Stimulated activated naive CD8-positive, alpha-beta T cell treated with anti-CD3 and anti-CD28 coated beads, Interleukin-15, Interleukin-2, amounts not matched to agents 100 U/mL and 50 U/mL, for 24 hours (primary cell): ENCODE data around the gene EVX2.
A peak's percentile ranks its signal among the peaks of the same experiment; 100 is the strongest.

Experiments
- ATAC-seq: fragments of 150-1000 bp; cut with Tn5 transposase; one replicate; pipeline ENCODE4 v1.10.0; 2021
- DNase-seq: peaks from one replicate; pipeline ENCODE4 v3.0.0; 2021

The EVX2 gene

DNA sequence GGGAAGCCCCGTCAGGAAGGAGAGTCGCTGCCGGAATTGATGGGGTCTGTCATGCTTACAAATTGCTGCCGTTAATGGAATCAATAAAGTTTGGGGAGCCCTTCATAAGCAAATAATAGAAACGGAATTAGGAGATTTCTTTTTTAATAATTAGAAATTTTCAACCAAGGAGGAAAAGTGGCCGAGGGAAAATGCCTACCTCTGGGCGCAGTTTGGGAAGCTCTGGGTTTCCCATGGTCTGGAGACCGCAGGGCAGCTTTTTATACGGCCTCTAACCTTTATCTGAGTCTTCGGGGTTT lies 1.3 kb downstream of the EVX2 start:
- DNase-seq = no peak
- no peak for ATAC-seq

DNA sequence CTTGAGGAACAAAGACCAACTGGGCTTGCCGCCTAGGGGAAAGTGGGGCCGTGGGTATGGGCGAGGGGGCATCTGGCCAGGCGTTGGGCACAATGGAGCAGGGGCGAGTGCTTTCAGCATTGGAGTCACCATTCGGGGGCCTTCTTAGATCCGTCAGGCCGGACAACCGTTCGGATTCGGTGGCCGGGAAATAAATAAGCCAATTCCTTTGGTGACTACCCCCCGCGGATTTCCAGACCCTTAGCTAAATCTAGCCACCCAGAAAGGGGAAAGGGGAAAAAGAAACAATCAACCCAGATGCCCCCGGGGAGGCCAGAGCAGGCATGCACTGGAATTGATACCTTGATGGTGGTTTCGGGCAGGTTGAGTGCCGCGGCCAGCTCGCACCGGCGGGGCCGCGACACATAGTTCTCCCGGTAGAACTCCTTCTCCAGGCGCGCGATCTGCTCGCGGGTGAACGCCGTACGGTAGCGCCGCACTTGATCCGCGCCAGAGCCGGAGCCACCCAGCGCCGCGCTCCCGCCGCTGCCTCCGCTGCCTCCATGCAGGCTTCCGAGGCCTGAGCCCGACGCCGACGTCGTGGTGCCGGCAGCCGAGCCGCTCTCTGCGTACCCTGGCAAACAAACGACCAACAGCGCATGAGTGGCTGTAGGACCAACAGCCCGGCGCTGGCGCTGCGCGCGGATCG lies 1.8 kb downstream of the EVX2 start:
- ATAC-seq (no peak), DNase-seq (no peak)

DNA sequence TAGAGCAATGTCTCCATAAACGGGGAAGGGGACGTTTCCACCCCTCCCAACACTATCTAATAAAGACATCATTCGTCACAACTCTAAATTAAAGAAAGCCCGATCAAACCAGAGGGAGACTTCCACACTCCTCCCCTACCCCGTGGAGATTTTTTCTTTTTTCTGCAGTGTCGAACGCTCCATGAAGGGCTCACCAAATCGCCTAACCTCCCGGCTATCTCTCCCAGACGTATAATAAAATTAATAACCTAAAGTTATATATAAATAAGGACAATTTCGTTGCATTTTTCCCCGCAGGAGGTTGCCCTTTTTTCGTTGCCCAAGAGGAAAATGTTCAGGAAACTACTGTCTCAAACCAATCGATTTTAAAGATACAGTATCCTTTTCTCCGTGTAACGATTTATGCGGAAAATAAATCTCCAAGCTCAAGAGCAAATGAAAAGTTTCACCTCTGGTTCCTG lies 2.4 kb downstream of the EVX2 start:
- no peak for ATAC-seq
- no peak for DNase-seq

DNA sequence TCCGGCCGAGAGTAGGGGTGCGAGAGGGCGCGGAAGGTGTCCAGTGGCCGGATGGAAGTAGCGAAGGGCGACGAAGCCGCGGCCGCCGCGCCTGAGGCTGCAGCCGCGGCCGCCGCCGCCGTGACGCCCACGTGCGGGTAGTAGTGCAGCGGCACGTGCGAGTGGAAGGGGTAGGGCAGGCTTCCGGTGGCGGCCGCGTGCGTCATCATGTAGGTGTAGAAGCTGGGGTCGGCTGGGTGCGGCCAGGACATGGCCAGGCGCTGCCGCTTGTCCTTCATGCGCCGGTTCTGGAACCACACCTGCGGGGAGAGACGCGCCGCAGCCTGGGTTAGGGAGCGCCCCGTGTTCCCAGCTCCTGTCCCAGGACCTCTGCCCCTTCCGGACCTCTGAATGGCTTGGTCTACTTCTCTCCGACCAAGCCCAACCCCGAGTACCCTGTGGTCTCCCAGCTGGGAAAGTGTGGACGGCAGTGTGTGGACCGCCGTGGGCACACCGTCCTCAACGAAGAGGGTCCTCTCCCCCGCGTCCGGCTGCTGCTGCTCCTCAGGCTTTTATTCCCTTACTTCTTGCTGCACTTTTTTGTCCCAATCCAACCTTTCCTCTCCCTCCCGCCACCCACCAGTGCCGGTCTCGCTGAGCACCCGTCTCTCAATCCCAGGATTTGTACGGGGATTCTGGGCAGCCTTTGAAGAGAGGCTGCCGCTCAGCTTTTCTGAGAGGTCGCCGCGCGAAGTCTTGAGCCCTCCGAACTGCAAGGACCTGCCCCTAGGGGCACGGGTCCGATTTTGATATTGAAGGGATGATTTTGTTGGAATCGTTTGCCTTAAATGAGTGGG lies 3.0 kb downstream of the EVX2 start:
- DNase-seq (no peak), ATAC-seq (no peak)

DNA sequence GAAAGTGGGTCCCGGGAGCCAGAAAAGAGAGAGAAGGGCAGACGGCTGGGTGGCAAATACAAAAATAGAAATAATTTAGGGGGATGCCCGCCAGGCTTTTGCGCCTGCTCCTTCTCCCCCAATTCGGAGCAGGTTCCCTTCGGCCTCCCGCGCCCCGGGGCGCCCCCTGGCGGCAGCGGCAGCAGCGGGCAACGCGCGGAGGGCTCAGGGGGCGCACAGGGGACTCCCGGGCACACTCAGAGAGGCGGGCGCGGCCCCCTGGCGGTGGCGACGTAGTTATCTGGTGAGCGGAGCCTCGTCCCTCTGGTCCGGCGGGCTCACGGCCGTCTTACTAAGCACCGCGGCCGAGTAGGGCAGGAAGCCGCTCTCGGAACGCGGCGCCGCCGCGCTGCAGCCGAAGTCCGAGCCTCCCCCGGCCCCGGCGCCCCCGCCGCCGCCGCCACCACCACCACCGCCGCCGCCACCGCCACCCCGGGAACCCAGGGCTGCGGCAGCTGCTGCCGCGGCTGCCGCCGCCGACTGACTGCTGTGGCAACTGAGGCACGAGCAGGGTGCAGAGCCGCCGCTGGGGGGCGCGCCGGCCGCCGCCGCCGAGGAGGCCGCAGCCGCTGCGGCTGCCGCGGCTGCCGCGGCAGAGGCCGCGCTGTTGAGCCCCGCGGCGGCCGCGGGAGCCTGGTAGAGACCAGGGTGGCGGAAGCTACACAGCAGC lies 3.8 kb downstream of the EVX2 start:
- peak; percentile 49 for ATAC-seq

DNA sequence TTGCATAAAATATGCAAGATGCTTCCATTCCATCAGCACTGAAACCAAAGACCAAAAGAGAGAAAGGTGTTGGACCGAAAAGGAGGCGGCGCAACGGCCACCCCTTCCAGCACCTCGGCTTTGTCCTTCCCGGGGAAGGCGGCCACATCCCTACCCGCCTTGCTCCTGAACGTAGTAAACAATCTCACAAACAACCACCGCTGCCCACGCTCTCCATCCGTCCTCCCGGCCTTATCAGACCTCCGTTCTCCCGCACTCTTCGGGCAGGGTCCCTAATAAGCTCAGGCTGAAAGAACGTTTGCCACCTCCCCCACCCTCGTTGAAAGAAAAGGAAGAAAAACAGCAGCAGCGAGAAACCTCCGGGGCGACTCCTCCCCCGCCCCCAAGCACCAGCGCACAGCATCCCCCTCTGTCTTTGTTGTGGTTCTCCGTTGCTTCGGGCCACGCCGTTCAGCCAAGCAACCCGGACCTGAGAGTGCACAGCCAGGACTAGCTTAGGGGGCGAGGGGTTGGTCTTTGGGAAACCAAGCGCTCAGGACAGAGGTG lies 4.4 kb downstream of the EVX2 start:
- DNase-seq = no peak

More for the DNA sequence above, 3.8 kb downstream of the EVX2 start:
- peak; percentile 54 for DNase-seq

DNA sequence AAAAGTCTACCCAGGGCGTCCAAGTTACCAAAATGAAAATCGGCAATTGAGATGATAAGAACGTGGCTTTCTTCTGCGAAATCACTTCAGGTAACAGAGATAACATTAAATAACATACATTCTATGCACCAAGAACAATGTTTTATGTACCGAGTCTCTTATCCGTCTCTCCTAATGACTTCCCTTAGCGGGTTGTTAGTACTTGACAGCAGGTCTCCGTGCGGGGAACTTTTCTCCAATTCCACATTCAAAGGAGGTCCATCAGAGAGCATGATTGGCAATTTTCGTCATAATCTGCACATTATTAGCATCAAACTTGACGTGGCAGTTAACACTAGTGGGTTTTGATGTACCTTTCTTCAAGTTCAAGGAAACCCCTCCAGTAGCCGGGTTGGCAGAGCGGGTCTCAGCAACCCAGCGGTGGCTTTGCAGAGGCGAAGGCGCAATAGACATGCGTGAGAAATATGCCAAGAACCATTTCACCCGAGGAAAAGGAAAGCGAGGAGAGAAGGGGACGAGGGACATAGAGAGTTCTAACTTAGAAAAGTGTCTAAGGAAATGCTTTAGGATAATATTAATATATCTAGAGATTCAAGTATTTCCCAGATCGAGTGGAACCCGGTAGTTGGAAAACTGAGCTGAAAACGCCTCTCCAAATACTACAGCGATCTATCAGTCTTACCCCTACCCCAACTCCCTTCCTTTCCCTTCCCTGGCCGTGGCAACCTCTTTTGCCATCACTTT lies 5.0 kb downstream of the EVX2 start:
- DNase-seq (no peak), ATAC-seq (no peak)

More for the DNA sequence above, 4.4 kb downstream of the EVX2 start:
- no peak for ATAC-seq

DNA sequence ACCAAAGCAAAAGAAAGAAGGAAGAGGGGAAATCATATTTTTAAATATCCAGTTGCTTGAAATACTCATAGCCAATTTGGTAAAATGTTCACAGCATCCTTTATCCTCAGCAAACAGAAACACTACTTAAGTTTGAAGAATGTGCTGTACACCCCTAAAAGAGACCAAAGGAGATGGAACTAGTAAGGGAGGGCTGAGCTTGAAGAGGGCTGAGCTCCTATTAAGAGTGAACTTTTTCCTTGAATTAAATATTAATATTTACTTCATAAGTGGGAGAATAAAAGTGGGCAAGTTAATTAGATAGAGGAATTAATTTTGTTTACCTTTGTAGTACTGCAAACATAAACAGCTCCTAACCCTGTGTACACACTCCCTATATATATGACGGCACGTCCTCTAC lies 7.0 kb downstream of the EVX2 start:
- DNase-seq = no peak
- no peak for ATAC-seq

DNA sequence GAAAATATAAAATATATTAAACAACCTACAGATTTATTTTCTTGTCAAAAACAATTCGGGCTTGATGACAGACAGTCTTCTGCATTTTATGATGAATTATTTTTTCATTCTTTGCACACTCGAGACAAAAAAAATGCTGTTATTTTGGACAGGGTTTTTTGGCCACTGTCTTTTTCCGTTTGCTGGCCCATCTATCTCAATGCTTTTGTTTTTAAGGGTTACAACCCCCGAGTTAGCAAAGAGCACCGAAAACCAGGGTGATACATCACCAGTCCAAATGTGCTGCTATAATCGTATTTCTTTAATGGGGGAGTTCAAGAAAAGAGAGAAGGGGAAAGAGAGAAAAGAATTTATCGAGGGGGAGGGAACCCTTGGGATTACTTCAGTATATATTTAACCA lies 7.7 kb downstream of the EVX2 start:
- no peak for ATAC-seq
- no peak for DNase-seq

DNA sequence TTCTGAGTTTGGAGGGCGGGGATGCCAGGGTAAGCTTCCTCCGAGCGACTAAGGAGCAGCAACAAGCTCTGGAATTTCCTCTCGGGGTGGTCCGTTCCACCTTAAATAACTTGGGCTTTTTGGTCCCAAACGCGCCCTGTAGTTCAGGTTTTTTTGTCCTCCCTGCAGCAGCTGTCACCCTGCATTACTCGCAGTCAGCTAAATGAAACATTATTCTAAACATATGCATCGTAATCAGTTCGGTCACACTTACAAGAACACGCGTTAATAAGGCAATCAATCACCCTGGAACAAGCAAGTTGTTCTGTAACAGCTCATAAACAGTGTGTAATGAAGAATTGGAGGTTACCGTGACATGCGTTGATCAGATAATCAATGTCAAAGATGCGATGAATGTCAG lies 8.3 kb downstream of the EVX2 start:
- ATAC-seq (no peak), DNase-seq (no peak)

DNA sequence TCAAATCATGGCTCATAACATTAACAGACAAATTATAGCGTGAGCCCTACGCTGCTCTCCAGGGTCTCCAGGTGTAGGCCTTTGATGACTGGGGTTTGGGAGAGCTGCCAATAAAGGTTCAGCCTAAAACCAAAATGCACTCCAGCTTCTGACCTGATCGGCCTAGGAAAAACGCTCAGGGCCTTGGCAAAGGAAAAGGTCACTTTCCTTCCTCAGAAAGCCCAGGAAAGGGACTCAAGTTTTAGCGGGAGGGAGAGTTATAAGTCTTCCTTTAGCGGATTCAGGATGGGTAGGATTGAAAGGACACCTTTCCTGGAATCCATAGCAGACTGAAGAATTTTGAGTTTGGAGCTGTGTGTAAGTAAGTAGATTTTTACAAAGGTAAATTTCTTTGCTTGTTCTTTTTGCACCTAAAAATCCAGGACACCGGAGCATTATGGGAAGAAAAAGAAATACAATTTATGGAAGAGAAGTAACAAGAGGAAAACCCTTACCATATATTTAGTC lies 8.8 kb downstream of the EVX2 start:
- no peak for DNase-seq
- ATAC-seq = no peak

DNA sequence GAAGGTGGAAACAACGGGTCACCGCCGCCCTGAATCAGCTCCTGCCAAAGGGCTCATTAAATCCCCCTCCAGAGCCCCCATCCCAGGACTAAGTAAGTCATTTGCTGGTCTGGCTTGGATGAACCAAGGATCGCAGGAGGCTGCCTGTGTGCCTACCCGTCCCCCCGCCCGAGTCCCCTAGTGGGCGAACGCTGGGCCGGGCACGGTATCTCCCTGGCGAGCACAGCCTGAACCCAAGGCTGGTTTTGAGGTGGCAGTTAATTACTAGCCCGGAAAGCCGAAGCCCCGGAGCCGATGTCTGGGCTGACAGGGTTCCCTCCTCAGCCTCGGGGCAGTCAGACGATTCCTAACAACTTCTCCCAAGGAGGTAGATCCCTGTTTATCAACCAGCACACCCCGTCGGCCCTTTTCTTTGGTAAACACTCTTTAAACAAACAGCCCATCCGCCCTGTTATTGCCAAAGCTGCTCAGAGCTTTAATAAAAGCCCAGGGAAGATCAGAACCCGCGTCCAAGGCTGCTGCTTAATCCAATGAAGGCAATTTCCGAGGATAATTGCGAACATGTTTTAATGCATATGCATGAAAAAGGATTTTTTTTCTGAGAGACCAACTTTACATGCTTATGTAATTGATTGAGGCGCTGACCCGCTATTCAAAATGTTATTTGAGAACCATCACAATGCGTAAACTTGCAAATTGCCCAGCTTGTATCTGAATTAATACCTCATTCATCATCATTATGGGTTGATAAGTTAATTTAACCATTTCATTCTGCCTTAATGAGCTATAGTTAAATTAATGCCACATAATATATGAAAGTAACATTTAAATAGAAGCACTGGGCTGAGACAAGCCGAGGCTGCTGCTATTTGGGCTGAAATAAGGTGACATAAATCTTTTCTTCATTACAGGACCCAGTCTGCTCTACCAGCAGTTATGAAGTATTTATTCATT lies 10.5 kb downstream of the EVX2 start:
- DNase-seq (no peak), ATAC-seq (no peak)

DNA sequence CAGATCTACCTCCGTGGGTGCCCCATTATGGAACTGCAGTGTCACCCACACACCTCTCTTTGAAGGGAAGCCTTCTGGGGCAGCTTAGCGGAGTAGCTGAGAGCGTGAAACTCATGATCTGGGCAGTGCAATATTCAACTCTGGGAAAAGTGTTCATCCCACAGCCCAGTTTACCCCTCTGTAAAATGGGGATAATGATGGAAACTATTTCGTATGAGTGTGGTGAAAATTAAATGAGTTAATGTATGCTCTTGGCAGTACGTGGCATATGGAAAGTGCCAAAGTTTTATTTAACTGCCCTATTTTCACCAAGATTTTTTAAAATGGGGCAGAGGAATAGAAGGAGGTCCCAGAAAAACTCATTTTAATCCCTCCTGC lies 11.5 kb downstream of the EVX2 start:
- DNase-seq (no peak), ATAC-seq (no peak)

DNA sequence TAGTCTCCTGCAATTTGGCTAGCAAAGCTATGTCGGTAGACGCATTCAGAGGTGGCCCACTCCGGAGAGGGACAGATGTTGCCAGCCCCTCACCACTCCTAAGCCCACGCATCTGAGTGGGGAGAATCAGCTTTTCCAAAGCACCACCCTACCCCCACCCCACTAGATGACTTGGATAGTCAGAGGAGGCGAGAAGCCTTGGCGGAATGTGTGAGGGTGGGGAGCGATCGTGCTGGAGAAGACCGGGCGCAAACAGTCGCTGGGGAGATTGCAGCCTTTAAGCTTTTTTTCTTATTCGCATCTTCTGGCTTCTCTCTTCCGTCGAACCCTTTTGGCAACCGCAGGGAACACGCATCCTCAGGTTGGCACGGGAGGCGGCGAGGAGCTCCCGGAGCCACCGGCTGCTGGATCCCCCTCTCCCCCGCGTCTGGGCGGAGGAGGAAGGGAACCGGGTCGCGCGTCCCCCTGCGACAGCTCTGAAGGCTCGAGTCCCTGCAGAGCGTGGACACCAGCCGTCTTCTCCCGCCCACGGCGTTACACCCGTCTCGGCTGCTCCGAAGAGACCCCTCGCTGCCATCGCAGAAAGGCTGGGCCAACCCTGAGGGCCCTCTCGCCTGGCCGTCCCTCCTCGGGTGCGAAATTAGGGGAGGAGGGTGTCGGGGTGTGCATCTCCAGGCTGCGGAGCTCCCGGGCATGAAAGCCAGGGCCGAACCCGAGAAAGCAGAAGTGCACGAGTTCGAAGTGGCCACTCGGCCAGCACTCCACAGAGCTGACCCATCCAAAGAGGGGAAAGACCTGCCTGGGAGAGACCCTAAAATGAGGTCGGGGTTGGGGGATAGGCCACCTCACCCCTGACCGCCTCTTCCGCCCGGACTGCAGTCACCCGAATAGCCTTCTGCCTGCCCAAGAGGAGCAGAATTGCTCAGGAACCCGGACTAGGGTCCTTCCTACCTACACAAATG lies 12.2 kb downstream of the EVX2 start:
- no peak for DNase-seq
- ATAC-seq = no peak

DNA sequence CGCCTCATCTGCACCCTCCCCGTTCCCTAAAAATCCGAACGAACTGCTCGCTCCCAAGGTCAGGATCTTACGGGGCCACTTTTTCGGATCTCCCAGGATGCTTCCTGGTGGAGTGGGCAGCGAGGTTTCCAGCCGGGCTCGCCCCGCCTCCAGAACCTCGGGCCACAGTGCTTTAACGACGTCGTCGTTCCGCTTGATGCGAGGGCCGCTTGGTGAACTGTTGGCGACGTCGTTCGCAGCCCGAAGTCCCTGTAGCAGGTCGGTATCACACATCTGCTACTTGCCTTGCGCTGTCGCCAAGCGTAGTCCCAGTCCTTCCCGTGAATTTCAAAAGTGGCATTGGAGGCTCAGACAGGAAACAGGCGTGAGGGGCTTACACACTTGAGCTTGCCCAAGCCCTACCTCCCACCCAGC lies 15.3 kb downstream of the EVX2 start:
- DNase-seq (no peak), ATAC-seq (no peak)

DNA sequence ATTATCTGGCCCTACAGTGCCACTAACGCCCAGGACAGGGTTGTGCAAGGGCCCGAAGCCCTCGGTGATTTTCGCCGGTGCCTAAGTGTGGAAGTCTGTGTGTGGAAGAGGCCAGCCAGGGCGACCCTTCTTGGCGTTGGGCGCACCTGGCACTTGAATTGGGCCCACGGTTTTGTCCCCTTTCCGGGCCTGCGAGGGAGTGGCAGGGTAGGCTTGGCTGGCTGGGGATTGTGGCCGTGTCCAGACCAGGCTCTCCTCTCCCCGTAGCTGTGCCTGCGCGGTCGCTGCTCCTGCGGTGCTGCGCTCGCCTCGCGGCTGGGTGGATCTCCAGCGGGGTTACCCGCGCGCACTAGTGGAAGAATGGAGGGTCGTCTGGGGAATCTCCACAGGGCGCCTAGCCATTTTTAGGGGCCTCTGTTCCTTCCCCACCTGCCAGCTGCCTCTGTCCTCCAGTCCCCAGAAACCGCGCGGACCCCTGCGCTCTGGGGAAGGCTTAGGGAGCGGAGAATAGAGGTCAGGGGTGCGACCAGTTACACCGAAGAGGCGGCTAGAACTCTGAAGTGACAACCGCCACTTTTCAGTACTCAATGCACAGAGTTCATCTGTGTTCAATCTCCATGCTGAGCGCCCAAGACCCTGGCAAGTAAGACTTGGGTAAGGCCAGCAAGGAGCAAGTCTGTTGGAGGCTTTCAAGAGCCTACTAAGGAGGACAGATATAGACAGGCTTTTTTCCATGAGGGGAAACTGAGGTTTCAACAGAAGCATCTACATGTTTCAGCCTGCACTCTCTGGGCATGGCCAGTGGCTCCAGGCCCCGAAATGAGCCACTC lies 16.0 kb downstream of the EVX2 start:
- no peak for DNase-seq
- ATAC-seq = no peak

DNA sequence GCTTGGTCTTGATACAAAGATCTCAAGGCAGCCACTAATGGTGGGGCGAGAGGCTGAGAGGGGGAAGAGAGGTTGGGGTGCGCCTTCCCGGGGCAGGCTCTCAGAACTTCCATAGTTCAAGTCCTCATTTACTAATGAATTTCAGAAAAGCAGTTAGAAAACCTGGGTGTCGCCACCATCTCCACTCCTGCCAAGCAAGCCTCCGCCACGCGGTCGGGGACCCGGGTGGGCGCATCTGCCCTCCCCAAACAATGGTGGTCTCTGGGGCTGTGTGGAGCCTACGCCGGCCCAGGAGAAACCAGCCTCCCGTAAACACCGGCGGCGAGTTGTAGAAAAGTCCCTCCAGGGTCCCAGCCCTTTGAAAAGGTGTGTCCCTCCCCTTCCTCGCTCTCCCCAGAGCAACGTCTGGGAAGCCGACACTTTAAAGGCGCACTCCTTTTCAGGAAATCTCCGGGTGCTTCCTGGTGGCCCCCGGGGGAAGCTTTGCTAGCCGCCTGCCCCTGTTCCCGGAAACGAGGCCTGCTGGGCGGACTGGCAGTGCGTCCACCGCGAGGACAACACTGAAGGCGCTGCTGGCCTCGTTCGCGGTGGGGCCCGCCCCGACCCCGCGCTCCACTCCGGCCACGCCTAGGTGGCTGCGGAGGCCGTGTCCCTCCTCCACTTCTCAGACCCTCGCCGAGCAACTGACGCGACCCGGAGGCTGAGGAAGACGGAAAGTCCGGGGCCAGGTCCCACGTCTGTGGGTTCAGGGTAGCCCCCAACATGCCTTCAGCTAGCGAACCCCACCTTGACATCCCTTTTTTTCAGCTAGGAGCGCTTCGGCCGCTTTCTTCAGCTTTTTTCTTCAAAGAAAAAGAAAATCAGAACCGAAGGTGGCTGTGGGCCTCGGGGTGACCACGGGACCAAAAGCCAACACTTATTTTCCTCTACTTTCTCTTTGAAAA lies 16.8 kb downstream of the EVX2 start:
- ATAC-seq = no peak

DNA sequence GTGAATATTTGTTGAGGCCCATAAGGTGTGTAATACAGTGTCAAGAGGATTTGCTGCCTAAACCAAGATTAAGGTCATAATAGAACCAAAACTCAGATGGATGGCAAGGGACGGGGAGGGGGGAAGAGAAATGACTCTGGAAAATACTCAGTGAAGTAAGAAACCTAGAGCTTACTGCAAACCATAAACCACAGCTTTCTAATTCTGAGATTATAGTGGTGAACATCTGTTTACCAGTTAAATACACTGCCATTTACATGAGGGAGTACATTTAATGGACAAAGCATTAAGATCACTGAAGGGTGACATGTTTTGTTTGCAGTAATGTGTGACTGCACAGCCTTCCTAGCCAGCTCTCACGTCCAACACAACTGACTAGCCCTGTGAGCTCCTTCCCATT lies 19.8 kb downstream of the EVX2 start:
- ATAC-seq (no peak), DNase-seq (no peak)

More for the DNA sequence above, 16.8 kb downstream of the EVX2 start:
- no peak for DNase-seq
